Measurements from ENCODE around the gene ENKUR. TPM values are rescaled to one million over a fixed set of nuclear protein-coding genes. Genes with fewer than 3 reads are reported as not detected.

ENKUR gene
- total RNA-seq, 1 experiment from 2014 or later = 0.66 TPM

- no peak for DNase-seq
- H3K9me3 Mint-ChIP-seq (ENCODE audit: low read depth, unreplicated experiment) = no peaks in the 10 kb centered on the region
- intact Hi-C loops (cut with micrococcal nuclease; ENCODE audit: unreplicated experiment) = no loop called here
- no peak for TF ChIP-seq CTCF (IDR thresholded peaks at IDR 0.05; ENCODE audit: unreplicated experiment)
- no peaks in the 10 kb centered on the region for H3K4me1 Mint-ChIP-seq (ENCODE audit: low read depth, unreplicated experiment)
- no peaks in the 10 kb centered on the region for H3K27me3 Mint-ChIP-seq (ENCODE audit: unreplicated experiment)
- H3K27ac Mint-ChIP-seq (ENCODE audit: unreplicated experiment) = no peak overlapping the region
- CTCF ChIA-PET = no interaction called here
- H3K36me3 Mint-ChIP-seq (ENCODE audit: insufficient read depth, unreplicated experiment) = no peaks in the 10 kb centered on the region
- no TSS peak for BruUV-seq (replicated peaks)
- no peak overlapping the region for H3K4me3 Mint-ChIP-seq (ENCODE audit: low read depth, unreplicated experiment)
Measured at GRCh38 chr10:24981161-24981710, 34.7 kb downstream of the ENKUR start.

- TF ChIP-seq CTCF (IDR thresholded peaks at IDR 0.05; ENCODE audit: unreplicated experiment) = no peak
- intact Hi-C loops (cut with micrococcal nuclease; ENCODE audit: unreplicated experiment) = no loop called here
- Mint-ChIP-seq H3K36me3 (ENCODE audit: insufficient read depth, unreplicated experiment) (no peaks in the 10 kb centered on the region), H3K4me1 (ENCODE audit: low read depth, unreplicated experiment) (no peaks in the 10 kb centered on the region), H3K9me3 (ENCODE audit: low read depth, unreplicated experiment) (no peaks in the 10 kb centered on the region), H3K27me3 (ENCODE audit: unreplicated experiment) (no peaks in the 10 kb centered on the region), H3K27ac (ENCODE audit: unreplicated experiment) (no peak overlapping the region), H3K4me3 (ENCODE audit: low read depth, unreplicated experiment) (no peak overlapping the region)
- BruUV-seq (replicated peaks) = no TSS peak
- no peak for DNase-seq
- CTCF ChIA-PET = no interaction called here
Measured at GRCh38 chr10:24979685-24980084, 36.3 kb downstream of the ENKUR start.

- no peak overlapping the region for H3K4me3 Mint-ChIP-seq (ENCODE audit: low read depth, unreplicated experiment)
Measured at GRCh38 chr10:24974976-24975375, 41.0 kb downstream of the ENKUR start.

GRCh38 chr10:24973163-24973562 lies 42.8 kb downstream of the ENKUR start:
- TF ChIP-seq CTCF (IDR thresholded peaks at IDR 0.05; ENCODE audit: unreplicated experiment) = no peak
- Mint-ChIP-seq H3K36me3 (ENCODE audit: insufficient read depth, unreplicated experiment) (no peaks in the 10 kb centered on the region), H3K4me3 (ENCODE audit: low read depth, unreplicated experiment) (no peak overlapping the region), H3K27me3 (ENCODE audit: unreplicated experiment) (no peaks in the 10 kb centered on the region), H3K9me3 (ENCODE audit: low read depth, unreplicated experiment) (no peaks in the 10 kb centered on the region), H3K4me1 (ENCODE audit: low read depth, unreplicated experiment) (no peaks in the 10 kb centered on the region), H3K27ac (ENCODE audit: unreplicated experiment) (no peak overlapping the region)
- BruUV-seq (replicated peaks) = no TSS peak
- intact Hi-C loops (cut with micrococcal nuclease; ENCODE audit: unreplicated experiment) = no loop called here
- CTCF ChIA-PET = no interaction called here
- no peak for DNase-seq

More at GRCh38 chr10:24974976-24975375, 41.0 kb downstream of the ENKUR start:
- TF ChIP-seq CTCF (IDR thresholded peaks at IDR 0.05; ENCODE audit: unreplicated experiment) = no peak
- Mint-ChIP-seq H3K4me1 (ENCODE audit: low read depth, unreplicated experiment) (no peaks in the 10 kb centered on the region), H3K27me3 (ENCODE audit: unreplicated experiment) (no peaks in the 10 kb centered on the region), H3K36me3 (ENCODE audit: insufficient read depth, unreplicated experiment) (no peaks in the 10 kb centered on the region), H3K27ac (ENCODE audit: unreplicated experiment) (no peak overlapping the region), H3K9me3 (ENCODE audit: low read depth, unreplicated experiment) (no peaks in the 10 kb centered on the region)
- DNase-seq = no peak
- CTCF ChIA-PET = no interaction called here
- intact Hi-C loops (cut with micrococcal nuclease; ENCODE audit: unreplicated experiment) = no loop called here
- BruUV-seq (replicated peaks) = no TSS peak
